Pancreas (tissue), 10 donors: ENCODE data around the gene VGLL4. TPM values are rescaled to one million over a fixed set of nuclear protein-coding genes. Genes with fewer than 3 reads are reported as not detected.

Source experiments
- ATAC-seq, 4 donors: fragments of 200-7000 bp; cut with Tn5 transposase; one replicate each; pipeline versions ENCODE4 v1.8.0 to v1.9.1; 2020; ENCODE audit warnings: mild to moderate bottlenecking in 4 of 4, moderate library complexity in 4 of 4
- DNase-seq, 6 donors: peaks; one replicate each; pipeline ENCODE4 v3.0.0-alpha.2; 2020
- FAIRE-seq: peaks from 2 replicates; lab custom pipeline; 2012; peaks lifted over from hg19 to GRCh38; lab: Jason Lieb, UNC
- H3K27ac ChIP-seq, 4 donors: fragments of 200-600 bp; sonication (generic); 1 replicate in 3 of 4; 2 replicates in 1 of 4; pipeline versions ENCODE4 v1.5.0 to v1.8.0; 2020
- H3K27me3 ChIP-seq, 4 donors: fragments of 200-600 bp; one replicate each; pipeline ENCODE4 v1.8.0; 2021
- H3K36me3 ChIP-seq, 3 donors: fragments of 200-600 bp; sonication (generic) in 1 of 3; one replicate each; pipeline versions ENCODE4 v1.5.0 to v1.8.0; 2020 to 2021
- H3K4me1 ChIP-seq, 3 donors: fragments of 200-600 bp; one replicate each; pipeline ENCODE4 v1.8.0; 2021
- H3K4me3 ChIP-seq, 4 donors: fragments of 200-600 bp; sonication (generic) in 2 of 4; one replicate each; pipeline versions ENCODE4 v1.5.0 to v1.8.0; 2020 to 2021
- H3K9me3 ChIP-seq, 4 donors: fragments of 200-600 bp; one replicate each; pipeline ENCODE4 v1.8.0; 2021
- WGBS, 2 donors: extraction: QIAGEN DNeasy Blood & Tissue Kit; methylation state at CpG; one replicate each; pipeline ENCODE4 v1.1.7; 2013; 5-methylcytosine and 5-hydroxymethylcytosine counted together
- intact Hi-C, 3 donors: fragments of 100-400 bp; cut with DNase I; formaldehyde crosslinking; loops; one replicate each; pipeline versions ENCODE4 v1.11.1 to v1.14.2; 2022
- polyA plus RNA-seq, 2 donors: library from polyadenylated mRNA; stranded (reverse); fragments of 200-250 nt; gene quantifications; one replicate each; pipeline ENCODE4 v1.2.3, GENCODE V29; 2013
- total RNA-seq, 6 donors: library from RNA; stranded (reverse); fragmentation: NEBNext Ultra II Directional in 4 of 6; extraction: Animal tissue kit (Norgen Biotek cat#: 25700) in 4 of 6; gene quantifications; one replicate each; pipeline versions ENCODE4 v1.2.1 to v1.2.4, GENCODE V29; 2021 to 2023
- TF ChIP-seq, protein P1 (sequence below), 4 donors: fragments of 200-600 bp; sonication (generic) in 3 of 4; IDR thresholded peaks; one replicate each; pipeline versions ENCODE4 v1.5.0 to v1.8.0; 2021; ENCODE audit warnings: antibody characterized with exemption in 4 of 4
- donor health status: healthy with polysubstance abuse.
- donor health status: DM: no; HTN: no; CAD: no; lungs with moderate emphysema.
- donor health status: DM: no; HTN: no; CAD: no.
- donor health status: control.
- donor health status: control.
- donor health status: Bipolar disorder and iron deficiency.
- donor health status: DM: yes; HTN: yes; CAD: no.
- donor health status: DM: no; HTN: no; CAD: no.
- donor health status: DM: no; HTN: no; CAD: no.
- donor health status: DM: yes; HTN: yes; CAD: no.

The VGLL4 gene
- total and polyA plus RNA-seq, 8 donors = 17.3 to 47.8 (median 22.0) TPM

GRCh38 chr3:11671648-11672100 is 28.0 kb upstream of the VGLL4 start:
- no peaks in the 10 kb centered on the region for H3K9me3 ChIP-seq
- ATAC-seq = peak; percentile 48 to 90 (median 78)
- WGBS, 2 donors = 21 to 25% methylated on average over 4 of the region's 4 CpGs
- TF ChIP-seq, protein P1, sequence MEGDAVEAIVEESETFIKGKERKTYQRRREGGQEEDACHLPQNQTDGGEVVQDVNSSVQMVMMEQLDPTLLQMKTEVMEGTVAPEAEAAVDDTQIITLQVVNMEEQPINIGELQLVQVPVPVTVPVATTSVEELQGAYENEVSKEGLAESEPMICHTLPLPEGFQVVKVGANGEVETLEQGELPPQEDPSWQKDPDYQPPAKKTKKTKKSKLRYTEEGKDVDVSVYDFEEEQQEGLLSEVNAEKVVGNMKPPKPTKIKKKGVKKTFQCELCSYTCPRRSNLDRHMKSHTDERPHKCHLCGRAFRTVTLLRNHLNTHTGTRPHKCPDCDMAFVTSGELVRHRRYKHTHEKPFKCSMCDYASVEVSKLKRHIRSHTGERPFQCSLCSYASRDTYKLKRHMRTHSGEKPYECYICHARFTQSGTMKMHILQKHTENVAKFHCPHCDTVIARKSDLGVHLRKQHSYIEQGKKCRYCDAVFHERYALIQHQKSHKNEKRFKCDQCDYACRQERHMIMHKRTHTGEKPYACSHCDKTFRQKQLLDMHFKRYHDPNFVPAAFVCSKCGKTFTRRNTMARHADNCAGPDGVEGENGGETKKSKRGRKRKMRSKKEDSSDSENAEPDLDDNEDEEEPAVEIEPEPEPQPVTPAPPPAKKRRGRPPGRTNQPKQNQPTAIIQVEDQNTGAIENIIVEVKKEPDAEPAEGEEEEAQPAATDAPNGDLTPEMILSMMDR (IDR thresholded peaks at IDR 0.05) = no peak
- peaks cover 11 to 32% (median 17%) of the 10 kb centered on the region in 3 donors for H3K4me1 ChIP-seq
- no peak overlapping the region for H3K4me3 ChIP-seq
- no peaks in the 10 kb centered on the region for H3K36me3 ChIP-seq
- no peaks in the 10 kb centered on the region for H3K27me3 ChIP-seq
- peak overlapping the region in 2 of 4 donors; percentile 58 to 81 for H3K27ac ChIP-seq
- peak in 1 of 6 donors; percentile 30 for DNase-seq
- FAIRE-seq = no peak
- intact Hi-C loops = no loop called here

GRCh38 chr3:11668243-11669235 is 24.8 kb upstream of the VGLL4 start:
- H3K27ac ChIP-seq = no peak overlapping the region
- H3K27me3 ChIP-seq = no peaks in the 10 kb centered on the region
- DNase-seq = no peak
- H3K4me3 ChIP-seq = no peak overlapping the region
- H3K36me3 ChIP-seq = no peaks in the 10 kb centered on the region
- FAIRE-seq = no peak
- intact Hi-C loops = loop anchor here in 1 of 3 donors (10.0 kb wide), 1 partner anchor 46 kb away; no protein-coding TSS in a partner anchor
- 38% methylated on average over 9 of the region's 9 CpGs for WGBS, 2 donors
- TF ChIP-seq, protein P1 (IDR thresholded peaks at IDR 0.05) = no peak
- peaks cover 7 to 26% (median 15%) of the 10 kb centered on the region in 3 donors for H3K4me1 ChIP-seq
- no peaks in the 10 kb centered on the region for H3K9me3 ChIP-seq
- ATAC-seq = peak in 1 of 4 donors; percentile 9

GRCh38 chr3:11665331-11665730 is 21.6 kb upstream of the VGLL4 start:
- H3K36me3 ChIP-seq = no peaks in the 10 kb centered on the region
- H3K4me1 ChIP-seq = peaks cover 13 to 17% (median 13%) of the 10 kb centered on the region in 3 donors
- FAIRE-seq (no peak), DNase-seq (no peak), ATAC-seq (no peak)
- no peak overlapping the region for H3K4me3 ChIP-seq
- TF ChIP-seq, protein P1 (IDR thresholded peaks at IDR 0.05) = no peak
- 81 to 89% methylated on average over 6 to 9 of the region's 10 CpGs for whole genome bisulfite sequencing, 2 donors
- no peaks in the 10 kb centered on the region for H3K9me3 ChIP-seq
- H3K27ac ChIP-seq = no peak overlapping the region
- intact Hi-C loops = loop anchor here in 1 of 3 donors (10.0 kb wide), 1 partner anchor 49 kb away; no protein-coding TSS in a partner anchor
- no peaks in the 10 kb centered on the region for H3K27me3 ChIP-seq

- intact Hi-C loops = loop anchor here in 1 of 3 donors (10.0 kb wide), 1 partner anchor 52 kb away; no protein-coding TSS in a partner anchor
- ATAC-seq (peak in 1 of 4 donors; percentile 21), FAIRE-seq (no peak), DNase-seq (no peak)
- Histone ChIP-seq H3K36me3 (no peaks in the 10 kb centered on the region), H3K27me3 (no peaks in the 10 kb centered on the region), H3K9me3 (no peaks in the 10 kb centered on the region), H3K4me3 (no peak overlapping the region), H3K4me1 (peaks cover 13 to 30% (median 18%) of the 10 kb centered on the region in 3 donors), H3K27ac (peak overlapping the region in 2 of 4 donors; percentile 53 to 66)
- TF ChIP-seq, protein P1 (IDR thresholded peaks at IDR 0.05) = peak in 2 of 4 donors; percentile 9 to 18
- WGBS, 2 donors = 65 to 77% methylated on average over 2 of the region's 2 CpGs
Observed at GRCh38 chr3:11662392-11662990, 18.8 kb upstream of the VGLL4 start.
